Fibroblast of lung (primary cell): ENCODE results near the gene SETBP1. TPM values are rescaled to one million over a fixed set of nuclear protein-coding genes. Genes with fewer than 3 reads are reported as not detected.
A peak's percentile ranks its signal among the peaks of the same experiment; 100 is the strongest.

Source experiments
- DNase-seq, 2 donors: peaks; one replicate each; pipeline versions ENCODE4 v3.0.0 to v3.0.0-alpha.2; 2010; ENCODE audit warnings: low read depth in 2 of 2
- H2AFZ ChIP-seq: 2 replicates; pipeline ENCODE4 v1.5.1; 2012; ENCODE audit warnings: low read length, control low read depth, inconsistent platforms
- H3K27ac ChIP-seq: 2 replicates; pipeline ENCODE4 v1.5.1; 2011; ENCODE audit warnings: low read length, control low read depth; ENCODE audit not compliant: insufficient read depth
- H3K27me3 ChIP-seq: 2 replicates; pipeline ENCODE4 v1.5.1; 2011; ENCODE audit warnings: mild to moderate bottlenecking, low read length; ENCODE audit not compliant: control insufficient read depth, insufficient read depth
- H3K36me3 ChIP-seq: 2 replicates; pipeline ENCODE4 v1.5.1; 2011; ENCODE audit warnings: low read length; ENCODE audit not compliant: control insufficient read depth, insufficient read depth
- H3K4me1 ChIP-seq: 2 replicates; pipeline ENCODE4 v1.5.1; 2011; ENCODE audit warnings: low read length; ENCODE audit not compliant: control insufficient read depth, insufficient read depth; ENCODE audit errors: extremely low read depth
- H3K4me2 ChIP-seq: 2 replicates; pipeline ENCODE4 v1.5.1; 2011; ENCODE audit warnings: low read length, control low read depth; ENCODE audit not compliant: insufficient read depth; ENCODE audit errors: extremely low read depth
- H3K4me3 ChIP-seq, 4 experiments: fragments of 200-600 bp in 1 of 4; sonication (generic) in 1 of 4; replicated peaks in 1 of 4; 2 replicates each; pipeline ENCODE4 v1.5.1; 2011 to 2016; ENCODE audit warnings: low read length in 4 of 4, low read depth in 3 of 4, mild to moderate bottlenecking in 3 of 4, control low read depth in 2 of 4, inconsistent platforms in 1 of 4, mixed read lengths in 1 of 4; ENCODE audit not compliant: insufficient read depth in 1 of 4; ENCODE audit errors: control extremely low read depth in 1 of 4
- H3K79me2 ChIP-seq: 2 replicates; pipeline ENCODE4 v1.5.1; 2012; ENCODE audit warnings: mild to moderate bottlenecking, low read length, inconsistent platforms; ENCODE audit not compliant: control insufficient read depth, insufficient read depth
- H3K9ac ChIP-seq: 2 replicates; pipeline ENCODE4 v1.5.1; 2011; ENCODE audit warnings: mild to moderate bottlenecking, low read length, control low read depth; ENCODE audit not compliant: insufficient read depth
- H3K9me3 ChIP-seq: 2 replicates; pipeline ENCODE4 v1.5.1; 2012; ENCODE audit warnings: low read depth, low read length; ENCODE audit not compliant: control insufficient read depth, insufficient read depth
- H4K20me1 ChIP-seq: 2 replicates; pipeline ENCODE4 v1.5.1; 2011; ENCODE audit warnings: low read length; ENCODE audit not compliant: control insufficient read depth, insufficient read depth; ENCODE audit errors: extremely low read depth
- CTCF ChIP-seq, 2 donors: IDR thresholded peaks in 1 of 2; conservative IDR thresholded peaks in 1 of 2; 1 replicate in 1 of 2; 2 replicates in 1 of 2; pipeline ENCODE4 v1.5.1; 2011 to 2012; ENCODE audit warnings: low read length in 2 of 2, control low read depth in 1 of 2, inconsistent platforms in 1 of 2, low read depth in 1 of 2, mild to moderate bottlenecking in 1 of 2
- EZH2 ChIP-seq: IDR thresholded peaks from 2 replicates; pipeline ENCODE4 v1.5.1; 2012; ENCODE audit warnings: low read length, control low read depth, mild to moderate bottlenecking; ENCODE audit errors: missing control alignments
- polyA plus RNA-seq, 2 donors: library from polyadenylated mRNA; depleted of rRNA in 1 of 2; stranded (reverse) in 1 of 2; unstranded in 1 of 2; fragments of >200 nt; gene quantifications; 2 replicates each; pipeline ENCODE4 v1.2.1, GENCODE V29; 2011 to 2012; ENCODE audit warnings: missing spikeins in 1 of 2
- total RNA-seq: library from RNA; depleted of rRNA; stranded (reverse); fragments of >200 nt; gene quantifications from 2 replicates; pipeline ENCODE4 v1.2.1, GENCODE V29; 2014

SETBP1 gene
- total and polyA plus RNA-seq, 2 donors (not counting 1 experiment from before 2014, with no cell fraction given): 4.5 to 5.4 TPM

GRCh38 chr18:44778788-44779187 is 98.1 kb downstream of the SETBP1 start:
- Histone ChIP-seq H3K9me3 (no peaks in the 10 kb centered on the region), H3K4me2 (no peak overlapping the region), H3K36me3 (no peaks in the 10 kb centered on the region), H2AFZ (no peak overlapping the region), H3K4me3 (no peak overlapping the region), H3K79me2 (no peaks in the 10 kb centered on the region), H3K9ac (no peak overlapping the region), H3K27ac (no peak overlapping the region), H3K4me1 (no peaks in the 10 kb centered on the region), H3K27me3 (no peaks in the 10 kb centered on the region), H4K20me1 (no peaks in the 10 kb centered on the region)
- DNase-seq: peak in 1 of 2 donors; percentile 35
- TF ChIP-seq EZH2 (no peak), CTCF (conservative IDR thresholded peaks at IDR 0.05 in 1 of 2, IDR thresholded peaks at IDR 0.05 in 1 of 2; ENCODE audit: low read depth in 1 of 2, low read length in 2 of 2) (no peak)

GRCh38 chr18:44779753-44780292 is 99.1 kb downstream of the SETBP1 start:
- Histone ChIP-seq H3K36me3 (no peaks in the 10 kb centered on the region), H3K4me3 (no peak overlapping the region), H3K4me1 (no peaks in the 10 kb centered on the region), H3K9ac (no peak overlapping the region), H3K9me3 (no peaks in the 10 kb centered on the region), H3K79me2 (no peaks in the 10 kb centered on the region), H4K20me1 (no peaks in the 10 kb centered on the region), H3K27me3 (no peaks in the 10 kb centered on the region), H3K27ac (no peak overlapping the region), H3K4me2 (no peak overlapping the region), H2AFZ (no peak overlapping the region)
- TF ChIP-seq CTCF (conservative IDR thresholded peaks at IDR 0.05 in 1 of 2, IDR thresholded peaks at IDR 0.05 in 1 of 2; ENCODE audit: low read depth in 1 of 2, low read length in 2 of 2) (no peak), EZH2 (no peak)
- no peak for DNase-seq

- H3K4me3 ChIP-seq: no peak overlapping the region
- no peak overlapping the region for H3K4me2 ChIP-seq
- H4K20me1 ChIP-seq: no peaks in the 10 kb centered on the region
- H3K4me1 ChIP-seq: no peaks in the 10 kb centered on the region
- H3K9me3 ChIP-seq: no peaks in the 10 kb centered on the region
- H3K9ac ChIP-seq: no peak overlapping the region
- H2AFZ ChIP-seq: no peak overlapping the region
- no peak for TF ChIP-seq EZH2
- TF ChIP-seq CTCF (conservative IDR thresholded peaks at IDR 0.05 in 1 of 2, IDR thresholded peaks at IDR 0.05 in 1 of 2; ENCODE audit: low read depth in 1 of 2, low read length in 2 of 2): no peak
- H3K27ac ChIP-seq: no peak overlapping the region
- peak; percentile 77 to 86 for DNase-seq
- no peaks in the 10 kb centered on the region for H3K27me3 ChIP-seq
- no peaks in the 10 kb centered on the region for H3K36me3 ChIP-seq
- H3K79me2 ChIP-seq: no peaks in the 10 kb centered on the region
These were observed 101.2 kb downstream of the SETBP1 start for GRCh38 chr18:44781886-44782285.
